Colon (tissue), 2 donors: ENCODE data around the gene ALDH2.
A peak's percentile ranks its signal among the peaks of the same experiment; 100 is the strongest.
"Not testable (repeated sequence)": the region's sequence is repeated elsewhere in the genome, so short reads cannot be mapped to it uniquely, and the experiment has no call there.

Experiments used
- FAIRE-seq: peaks from 2 replicates; lab custom pipeline; 2012; peaks lifted over from hg19 to GRCh38; lab: Jason Lieb, UNC
- donor health status: control.
- donor health status: control.

The ALDH2 gene

DNA sequence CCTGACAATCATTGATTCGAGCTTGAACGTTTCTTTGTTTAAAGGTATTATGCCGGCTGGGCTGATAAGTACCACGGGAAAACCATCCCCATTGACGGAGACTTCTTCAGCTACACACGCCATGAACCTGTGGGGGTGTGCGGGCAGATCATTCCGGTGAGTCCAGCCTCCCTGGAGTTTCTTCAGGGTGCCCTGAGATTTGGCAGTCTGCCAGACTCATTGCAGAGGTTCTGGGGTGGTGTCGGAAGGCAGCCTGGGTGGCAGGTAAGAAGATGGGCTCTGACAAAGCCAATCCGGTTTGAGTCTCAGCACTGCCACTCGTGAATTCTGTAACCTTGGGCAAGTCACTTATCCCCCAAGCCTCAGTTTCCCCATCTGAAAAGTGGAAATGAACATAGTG, 23.0 kb downstream of the ALDH2 start:
- no peak for FAIRE-seq

- FAIRE-seq = no peak
These were observed 24.8 kb downstream of the ALDH2 start for GRCh38 chr12:111791507-111791906.

DNA sequence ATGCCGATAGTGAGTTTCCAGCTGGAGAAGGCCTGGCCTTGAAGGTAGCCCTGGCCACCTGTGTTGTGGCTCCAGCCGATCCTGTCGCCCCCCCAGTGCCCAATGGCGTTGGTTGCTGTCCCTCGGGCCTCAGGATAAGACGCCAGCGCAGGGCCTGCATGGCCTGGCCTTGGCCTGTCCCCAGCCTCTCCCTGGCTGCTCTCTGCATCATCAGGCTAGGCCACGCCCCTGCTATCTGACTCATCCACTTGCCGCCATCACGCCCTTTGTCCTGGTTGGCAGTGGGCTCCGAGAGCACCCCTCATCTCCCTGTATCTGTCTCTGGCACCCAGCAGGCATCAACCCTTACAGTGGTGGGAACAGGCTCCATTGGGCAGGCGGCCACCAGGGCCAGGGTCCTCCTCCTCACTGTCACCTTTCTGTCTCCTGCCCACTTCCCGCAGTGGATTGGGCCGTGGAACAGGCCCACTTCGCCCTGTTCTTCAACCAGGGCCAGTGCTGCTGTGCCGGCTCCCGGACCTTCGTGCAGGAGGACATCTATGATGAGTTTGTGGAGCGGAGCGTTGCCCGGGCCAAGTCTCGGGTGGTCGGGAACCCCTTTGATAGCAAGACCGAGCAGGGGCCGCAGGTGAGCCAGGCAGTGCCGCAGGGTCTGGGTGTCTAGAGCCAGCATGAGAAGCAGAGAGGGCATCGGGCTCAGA, 25.6 kb downstream of the ALDH2 start:
- no peak for FAIRE-seq

DNA sequence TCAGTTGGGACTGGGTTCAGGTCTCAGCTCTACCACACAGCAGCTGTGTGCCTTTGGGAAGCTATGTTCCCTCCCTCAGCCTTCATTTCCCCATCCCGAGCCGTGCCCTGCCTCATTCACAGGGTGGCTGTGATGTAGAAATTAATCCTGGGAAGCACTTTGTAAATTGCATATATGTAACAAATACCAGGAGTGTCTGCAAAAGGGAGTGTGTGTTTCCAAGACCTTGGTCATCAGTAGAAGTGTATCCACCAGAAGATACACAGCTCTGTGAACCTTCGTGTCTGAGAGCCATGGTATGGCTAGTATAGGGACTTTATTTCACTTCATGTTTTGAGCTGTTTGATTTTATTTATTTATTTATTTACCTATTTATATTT, 26.1 kb downstream of the ALDH2 start:
- no peak for FAIRE-seq

GRCh38 chr12:111798182-111798581, 31.4 kb downstream of the ALDH2 start:
- no peak for FAIRE-seq

DNA sequence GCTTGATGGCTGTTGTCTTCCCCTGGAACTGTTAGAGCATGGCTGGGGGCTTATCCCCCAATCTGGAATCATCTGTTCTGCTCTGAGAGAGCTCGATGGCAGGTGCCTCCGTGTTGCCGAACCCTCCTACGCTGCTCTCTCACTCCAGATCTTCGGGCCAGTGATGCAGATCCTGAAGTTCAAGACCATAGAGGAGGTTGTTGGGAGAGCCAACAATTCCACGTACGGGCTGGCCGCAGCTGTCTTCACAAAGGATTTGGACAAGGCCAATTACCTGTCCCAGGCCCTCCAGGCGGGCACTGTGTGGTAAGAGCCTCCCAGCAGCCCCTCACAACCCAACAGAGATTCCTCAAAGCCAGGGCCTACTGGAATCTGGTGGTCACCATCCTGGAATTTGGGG, 33.0 kb downstream of the ALDH2 start:
- no peak for FAIRE-seq

- FAIRE-seq = no peak
These were observed 36.4 kb downstream of the ALDH2 start for GRCh38 chr12:111803038-111803626.

DNA sequence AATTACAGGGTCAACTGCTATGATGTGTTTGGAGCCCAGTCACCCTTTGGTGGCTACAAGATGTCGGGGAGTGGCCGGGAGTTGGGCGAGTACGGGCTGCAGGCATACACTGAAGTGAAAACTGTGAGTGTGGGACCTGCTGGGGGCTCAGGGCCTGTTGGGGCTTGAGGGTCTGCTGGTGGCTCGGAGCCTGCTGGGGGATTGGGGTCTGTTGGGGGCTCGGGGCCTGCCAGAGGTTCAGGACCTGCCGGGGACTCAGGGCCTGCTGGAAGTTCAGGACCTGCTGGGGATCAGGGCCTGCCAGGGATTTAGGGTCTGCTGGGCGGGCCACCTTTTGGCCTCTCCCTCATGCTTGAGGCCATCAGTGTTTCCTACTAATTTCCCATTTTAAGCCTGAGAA, 37.1 kb downstream of the ALDH2 start:
- FAIRE-seq = no peak

DNA sequence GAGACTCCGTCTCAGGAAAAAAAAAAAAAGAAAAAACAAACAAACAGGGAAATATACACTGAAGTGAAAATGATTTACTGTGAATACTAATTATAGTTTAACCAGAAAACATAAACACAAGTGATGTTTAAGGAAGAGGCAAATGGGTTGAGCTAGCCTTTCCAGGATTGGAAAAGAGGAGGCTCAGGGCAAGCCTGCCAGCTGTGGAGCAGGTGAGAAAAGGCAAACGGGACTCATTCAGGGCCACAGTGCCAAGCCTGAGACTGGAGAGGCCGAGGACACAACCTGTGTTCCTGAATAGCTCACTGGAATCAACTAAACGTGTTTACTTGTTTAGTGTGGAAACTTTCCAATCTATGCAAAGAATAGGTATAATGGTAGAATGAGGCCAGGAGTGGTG, 39.6 kb downstream of the ALDH2 start:
- FAIRE-seq = no peak

- no peak for FAIRE-seq
These were observed 40.5 kb downstream of the ALDH2 start for GRCh38 chr12:111807232-111807631.

- FAIRE-seq = no peak
These were observed 46.4 kb downstream of the ALDH2 start for GRCh38 chr12:111812881-111813741.

GRCh38 chr12:111816065-111816615, 49.4 kb downstream of the ALDH2 start:
- no peak for FAIRE-seq

DNA sequence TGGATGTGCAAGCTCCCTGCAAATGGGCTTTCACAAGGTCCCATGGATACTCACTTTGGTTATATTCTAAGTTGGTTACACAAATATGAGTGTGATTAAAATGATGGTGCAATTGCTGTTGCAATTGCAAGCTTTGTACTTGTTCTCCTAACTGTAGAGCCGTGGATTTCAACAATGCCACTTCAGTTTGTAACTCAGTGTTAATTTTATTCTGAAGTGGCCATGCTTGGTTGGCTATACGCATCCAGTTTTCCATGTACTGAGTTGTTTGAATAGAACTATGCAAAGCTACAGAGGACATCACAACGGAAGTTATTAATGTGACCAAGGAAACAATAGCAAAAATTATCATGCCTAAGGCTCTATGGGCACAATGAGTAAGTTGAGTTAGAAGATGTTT, 50.2 kb downstream of the ALDH2 start:
- not testable (repeated sequence) for FAIRE-seq

DNA sequence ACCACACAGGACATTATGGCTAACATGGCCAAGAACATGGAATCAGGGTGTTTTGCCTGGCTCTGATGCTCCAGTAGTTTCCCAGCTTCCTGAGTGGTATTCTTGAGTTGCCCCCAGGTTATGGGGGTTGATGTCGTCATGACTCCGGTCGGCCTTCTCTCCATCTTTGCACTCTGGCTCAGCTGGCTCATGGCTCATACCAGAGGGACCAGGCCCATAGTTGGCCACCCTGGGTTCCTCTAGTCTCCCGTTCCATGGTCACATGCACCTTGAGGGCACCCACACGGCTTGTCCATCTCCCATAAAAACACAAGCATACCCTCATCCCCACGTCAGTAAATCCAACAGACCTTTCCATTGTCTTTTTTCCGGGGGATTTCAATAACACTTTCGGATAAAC, 51.6 kb downstream of the ALDH2 start:
- no peak for FAIRE-seq

DNA sequence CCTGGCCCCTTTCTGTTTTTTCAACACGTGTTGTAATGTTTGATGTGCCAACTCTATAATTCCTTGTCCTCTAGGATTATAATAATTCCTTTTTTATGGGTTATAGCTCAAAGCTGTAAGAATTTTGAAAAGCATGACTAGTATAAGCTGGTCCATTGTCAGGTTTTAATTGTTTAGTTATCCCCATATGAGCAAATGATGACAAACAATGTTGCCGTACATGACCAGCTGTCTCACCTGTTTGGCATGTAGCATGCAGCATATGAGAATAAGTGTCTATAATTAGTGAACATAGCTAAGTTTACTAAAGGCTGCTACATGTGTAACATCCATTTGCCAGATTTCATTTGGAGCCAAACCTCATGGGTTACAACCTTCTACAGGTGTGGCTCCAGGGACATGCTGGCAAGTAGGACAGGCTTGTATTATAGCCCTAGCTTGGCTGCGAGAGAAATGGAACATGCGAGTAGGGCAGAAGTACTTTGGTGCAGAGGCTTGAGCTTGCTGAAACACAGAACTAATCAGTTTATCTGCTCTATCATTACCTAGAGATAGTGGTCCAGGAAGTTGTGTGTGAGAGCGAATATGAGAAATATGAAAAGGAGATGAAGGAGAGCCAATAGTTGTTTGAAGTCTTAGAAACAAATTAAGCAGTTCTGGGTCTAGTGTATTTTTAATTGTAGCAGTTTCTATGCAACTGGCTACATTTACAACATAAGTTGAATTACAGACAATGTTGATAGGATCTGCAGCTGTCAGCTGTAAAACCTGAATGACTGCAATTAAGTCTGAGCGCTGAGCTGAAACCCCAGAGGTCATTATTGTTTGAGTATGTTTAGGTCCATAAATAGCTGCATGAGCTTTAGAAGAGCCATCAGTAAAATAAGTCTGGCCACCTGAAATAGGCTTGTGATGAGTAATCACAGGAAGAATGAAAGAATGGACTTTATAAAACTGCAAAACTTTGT, 52.7 kb downstream of the ALDH2 start:
- peak; percentile 49 for FAIRE-seq

GRCh38 chr12:111820828-111821227, 54.1 kb downstream of the ALDH2 start:
- not testable (repeated sequence) for FAIRE-seq

DNA sequence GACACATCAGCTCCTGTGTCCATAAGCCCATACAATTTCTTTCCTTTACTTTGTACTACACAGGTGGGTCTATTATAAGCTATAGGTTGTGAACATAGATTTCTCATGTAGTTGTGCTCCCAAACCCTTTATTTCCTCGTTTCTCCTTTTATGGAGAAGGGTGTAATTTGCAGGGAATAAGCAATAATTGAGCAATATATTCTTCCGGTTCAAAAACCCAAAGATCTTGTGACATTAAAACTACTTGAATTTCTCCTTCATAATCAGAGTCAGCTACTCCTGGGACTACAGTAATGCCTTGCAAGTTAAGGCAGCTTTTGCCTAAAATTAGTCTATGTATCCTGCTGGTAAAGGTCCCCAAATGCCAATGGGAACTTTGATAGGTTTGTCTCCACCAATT, 56.2 kb downstream of the ALDH2 start:
- FAIRE-seq = no peak

DNA sequence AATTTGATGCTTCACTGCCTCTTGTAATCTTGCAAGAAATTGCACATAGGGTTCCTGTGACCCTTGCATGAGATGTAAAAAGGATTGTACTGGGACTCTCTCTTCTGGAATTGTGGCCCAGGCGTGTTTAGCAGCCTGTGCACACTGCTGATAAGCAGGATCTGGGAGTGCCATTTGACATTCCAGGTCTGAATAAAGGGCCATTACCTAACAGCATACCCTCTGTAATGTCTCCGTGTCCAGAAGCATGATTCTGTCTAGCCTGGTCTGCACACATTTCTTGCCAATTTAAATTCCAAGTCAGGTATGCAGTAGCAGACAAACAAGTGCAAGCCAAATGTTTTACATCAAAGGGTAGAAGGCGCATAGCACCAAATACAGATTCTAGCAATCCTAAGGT, 57.2 kb downstream of the ALDH2 start:
- FAIRE-seq = no peak

GRCh38 chr12:111824312-111824711, 57.6 kb downstream of the ALDH2 start:
- not testable (repeated sequence) for FAIRE-seq

DNA sequence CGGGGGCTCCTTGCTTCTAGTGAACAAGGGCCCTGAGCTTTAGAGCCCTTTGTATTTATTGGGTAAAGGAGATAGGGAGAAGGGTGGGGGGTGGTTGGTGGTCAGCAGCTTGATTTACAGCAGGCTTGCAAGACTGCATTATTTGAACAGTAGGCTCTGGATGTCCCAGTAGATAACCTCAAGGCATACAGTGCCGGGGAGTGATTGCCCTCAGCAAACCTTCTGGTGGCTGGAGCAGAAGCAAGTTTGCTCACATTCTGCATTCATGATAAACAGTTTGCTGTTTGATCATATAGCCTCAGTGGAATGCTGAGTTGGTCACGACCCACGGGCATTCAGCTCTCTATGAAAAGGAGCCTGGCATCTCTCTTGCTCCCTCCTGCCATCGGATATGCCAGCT, 58.8 kb downstream of the ALDH2 start:
- FAIRE-seq = no peak

- FAIRE-seq = no peak
These were observed 59.6 kb downstream of the ALDH2 start for GRCh38 chr12:111826316-111826715.

- FAIRE-seq = no peak
These were observed 60.3 kb downstream of the ALDH2 start for GRCh38 chr12:111826992-111827391.
